ENCODE measurements around the gene SFPQ.
"Not testable (repeated sequence)": the region's sequence is repeated elsewhere in the genome, so short reads cannot be mapped to it uniquely, and the experiment has no call there.

SFPQ gene

DNA sequence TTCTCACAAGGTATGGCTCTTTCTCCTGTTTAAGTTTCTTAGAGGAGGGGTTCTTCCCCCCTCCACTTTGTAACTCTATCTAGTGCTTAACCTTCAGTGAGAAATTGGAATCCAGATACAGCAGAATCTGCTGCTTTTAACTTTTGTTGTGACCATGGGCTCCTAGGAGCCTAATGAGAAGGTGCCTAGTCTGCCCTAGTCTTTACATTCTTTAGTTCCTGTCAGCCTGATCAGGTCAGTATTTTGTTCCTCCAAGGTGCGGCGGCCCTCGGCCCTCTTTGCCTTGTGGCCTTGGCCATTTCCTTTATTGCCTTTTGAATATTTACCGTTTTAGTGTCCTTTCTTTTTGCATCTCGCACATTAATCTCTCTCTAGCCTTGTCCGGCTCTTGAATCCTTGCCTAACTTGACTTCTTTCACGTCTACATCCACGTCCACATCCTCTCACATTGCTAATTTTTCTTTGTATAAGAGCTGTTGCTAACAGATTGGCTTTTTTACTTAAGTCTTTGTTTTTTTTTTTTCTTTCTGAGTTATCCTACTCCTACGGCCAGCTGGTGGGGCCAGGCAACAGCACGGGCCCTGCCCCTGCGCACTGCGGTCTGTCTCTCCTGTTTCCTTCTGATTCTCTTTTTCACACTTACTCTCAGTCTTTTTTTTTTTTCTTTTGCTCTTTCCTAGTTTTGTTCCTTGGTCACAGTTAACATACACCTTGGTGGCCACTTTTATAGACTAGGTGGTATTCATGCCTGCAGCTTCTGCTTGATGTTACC lies 49.0 kb downstream of the SFPQ start:
- DNase-seq (ENCODE audit: low spot score) = no peak

DNA sequence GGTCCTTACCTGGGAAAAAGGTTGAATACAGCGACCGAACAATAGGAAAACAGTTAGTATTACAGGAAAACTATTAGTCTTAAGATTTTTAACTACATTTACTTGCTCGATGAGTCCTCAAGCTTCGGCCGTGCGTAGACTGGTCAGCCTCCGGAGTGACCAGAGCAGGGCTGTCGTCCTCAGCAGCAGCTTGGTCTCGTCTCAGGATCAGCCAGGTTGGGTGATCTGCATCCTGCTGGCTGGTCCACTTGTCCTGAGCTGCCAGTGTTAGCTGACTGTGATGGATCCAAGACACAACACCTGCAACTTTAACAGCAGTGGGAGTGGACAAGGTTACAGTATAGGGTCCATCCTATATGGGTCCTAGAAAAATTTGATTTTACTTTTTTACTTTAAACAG lies 50.2 kb downstream of the SFPQ start:
- DNase-seq (ENCODE audit: low spot score) = not testable (repeated sequence)

DNA sequence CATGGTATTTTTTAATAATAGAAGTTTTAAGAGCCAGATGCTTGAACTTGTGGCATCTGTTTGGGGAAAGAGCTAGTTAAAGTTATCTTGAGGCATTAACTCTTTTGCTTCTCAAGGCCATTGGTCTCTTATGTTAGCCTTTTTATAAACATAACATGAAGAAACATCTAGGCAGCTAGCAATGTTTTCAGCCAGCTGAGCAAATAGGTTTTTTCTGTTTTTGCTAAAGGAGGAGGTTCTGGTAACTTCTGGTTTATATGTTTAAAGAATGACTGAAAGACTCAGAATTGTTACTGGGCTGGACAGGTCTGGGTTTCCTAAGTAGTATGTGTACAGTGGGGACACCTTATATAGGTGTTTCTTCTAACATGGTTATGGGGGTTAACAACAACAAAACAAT lies 50.7 kb downstream of the SFPQ start:
- DNase-seq (ENCODE audit: low spot score) = not testable (repeated sequence)

DNA sequence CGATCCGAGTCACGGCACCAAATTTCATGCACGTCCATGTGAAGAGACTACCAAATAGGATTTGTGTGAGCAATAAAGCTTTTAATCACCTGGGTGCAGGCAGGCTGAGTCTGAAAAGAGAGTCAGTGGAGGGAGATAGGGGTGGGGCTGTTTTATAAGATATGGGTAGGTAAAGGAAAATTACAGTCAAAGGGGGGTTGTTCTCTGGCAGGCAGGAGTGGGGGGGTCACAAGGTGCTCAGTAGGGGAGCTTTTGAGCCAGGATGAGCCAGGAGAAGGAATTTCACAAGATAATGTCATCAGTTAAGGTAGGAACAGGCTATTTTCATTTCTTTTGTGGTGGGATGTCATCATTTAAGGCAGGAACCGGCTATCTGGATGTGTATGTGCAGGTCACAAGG lies 55.4 kb downstream of the SFPQ start:
- DNase-seq (ENCODE audit: low spot score) = not testable (repeated sequence)

DNA sequence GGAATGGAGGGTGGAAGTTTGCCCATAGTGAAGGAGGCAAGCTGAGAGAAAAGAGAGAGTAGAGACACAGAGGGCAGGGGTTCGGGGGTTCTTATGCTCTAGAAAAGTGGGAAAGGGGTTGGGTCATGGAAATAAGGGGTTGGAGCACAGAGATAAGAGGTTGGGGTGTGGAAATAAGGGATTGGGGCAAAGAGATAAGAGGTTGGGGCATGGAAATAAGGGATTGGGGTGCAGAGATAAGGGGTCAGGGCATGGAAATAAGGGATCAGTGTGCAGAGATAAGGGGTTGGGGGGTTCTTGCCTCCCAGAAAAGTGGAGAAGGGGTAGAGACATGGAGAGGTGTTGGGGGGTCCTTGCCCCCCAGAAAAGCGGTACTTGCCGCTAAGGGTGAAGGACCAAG lies 56.2 kb downstream of the SFPQ start:
- DNase-seq (ENCODE audit: low spot score) = no peak
